CD4-positive, alpha-beta T cell treated with Interleukin-15 for 4 hours (primary cell): ENCODE measurements around the gene NFIA.
"Not testable (repeated sequence)": the region's sequence is repeated elsewhere in the genome, so short reads cannot be mapped to it uniquely, and the experiment has no call there.

ENCODE experiments used
- DNase-seq: peaks from one replicate; pipeline ENCODE4 v3.0.0-alpha.2; 2020; ENCODE audit warnings: low spot score

Gene NFIA

GRCh38 chr1:61102041-61102440, 19.7 kb downstream of the NFIA start:
- DNase-seq, result no peak

- DNase-seq, result no peak
These were observed 20.3 kb downstream of the NFIA start for GRCh38 chr1:61102621-61103020.

- DNase-seq, result no peak
These were observed 21.9 kb downstream of the NFIA start for GRCh38 chr1:61104220-61104671.

- no peak for DNase-seq
These were observed 25.3 kb downstream of the NFIA start for GRCh38 chr1:61107638-61108037.

GRCh38 chr1:61109158-61109557, 26.8 kb downstream of the NFIA start:
- DNase-seq, result no peak

- no peak for DNase-seq
These were observed 27.5 kb downstream of the NFIA start for GRCh38 chr1:61109910-61110309.

GRCh38 chr1:61110554-61110953, 28.2 kb downstream of the NFIA start:
- DNase-seq, result no peak

- no peak for DNase-seq
These were observed 29.0 kb downstream of the NFIA start for GRCh38 chr1:61111084-61112004.

GRCh38 chr1:61114178-61114870, 32.0 kb downstream of the NFIA start:
- DNase-seq, result no peak

GRCh38 chr1:61115436-61115835, 33.1 kb downstream of the NFIA start:
- no peak for DNase-seq

- no peak for DNase-seq
These were observed 34.1 kb downstream of the NFIA start for GRCh38 chr1:61116421-61116820.

- no peak for DNase-seq
These were observed 34.9 kb downstream of the NFIA start for GRCh38 chr1:61117283-61117682.

- no peak for DNase-seq
These were observed 36.7 kb downstream of the NFIA start for GRCh38 chr1:61119085-61119484.

- DNase-seq, result no peak
These were observed 38.0 kb downstream of the NFIA start for GRCh38 chr1:61120246-61120840.

GRCh38 chr1:61120998-61121397, 38.6 kb downstream of the NFIA start:
- DNase-seq, result no peak

GRCh38 chr1:61121631-61122030, 39.3 kb downstream of the NFIA start:
- no peak for DNase-seq

- no peak for DNase-seq
These were observed 40.0 kb downstream of the NFIA start for GRCh38 chr1:61122389-61122788.

- DNase-seq, result no peak
These were observed 41.0 kb downstream of the NFIA start for GRCh38 chr1:61123326-61123725.

- DNase-seq, result no peak
These were observed 41.7 kb downstream of the NFIA start for GRCh38 chr1:61124078-61124477.

GRCh38 chr1:61124696-61125095, 42.3 kb downstream of the NFIA start:
- no peak for DNase-seq

- no peak for DNase-seq
These were observed 42.9 kb downstream of the NFIA start for GRCh38 chr1:61125263-61125662.

GRCh38 chr1:61125895-61126294, 43.5 kb downstream of the NFIA start:
- no peak for DNase-seq

GRCh38 chr1:61126843-61127242, 44.5 kb downstream of the NFIA start:
- not testable (repeated sequence) for DNase-seq
